ENCODE measurements around the gene CYBA.
A peak's percentile ranks its signal among the peaks of the same experiment; 100 is the strongest.

The CYBA gene

GRCh38 chr16:88650749-88651275 is at the start of gene CYBA:
Gene CYBA, minus strand, starts transcription at chr16:88651053. Its CDS starts 40 bp downstream, at chr16:88651013.
- peak; percentile 90 for DNase-seq

- DNase-seq = no peak
These were observed 49.4 kb upstream of the CYBA start for GRCh38 chr16:88700322-88700635.

- DNase-seq = no peak
These were observed 48.3 kb upstream of the CYBA start for GRCh38 chr16:88699180-88699579.

GRCh38 chr16:88698646-88699045 is 47.8 kb upstream of the CYBA start:
- DNase-seq = no peak

GRCh38 chr16:88697831-88698615 is 47.2 kb upstream of the CYBA start:
- DNase-seq = no peak

- DNase-seq = no peak
These were observed 46.4 kb upstream of the CYBA start for GRCh38 chr16:88697116-88697830.

GRCh38 chr16:88696441-88696840 is 45.6 kb upstream of the CYBA start:
- no peak for DNase-seq

GRCh38 chr16:88695753-88696152 is 44.9 kb upstream of the CYBA start:
- DNase-seq = no peak

- DNase-seq = no peak
These were observed 44.4 kb upstream of the CYBA start for GRCh38 chr16:88695218-88695617.

GRCh38 chr16:88694221-88695087 is 43.6 kb upstream of the CYBA start:
- DNase-seq = no peak

- no peak for DNase-seq
These were observed 42.7 kb upstream of the CYBA start for GRCh38 chr16:88693420-88694177.

- DNase-seq = no peak
These were observed 42.0 kb upstream of the CYBA start for GRCh38 chr16:88692861-88693260.

GRCh38 chr16:88691924-88692560 is 41.2 kb upstream of the CYBA start:
- peak; percentile 48 for DNase-seq

- no peak for DNase-seq
These were observed 40.4 kb upstream of the CYBA start for GRCh38 chr16:88691129-88691813.

GRCh38 chr16:88690341-88691128 is 39.7 kb upstream of the CYBA start:
- DNase-seq = no peak

- no peak for DNase-seq
These were observed 37.3 kb upstream of the CYBA start for GRCh38 chr16:88688013-88688778.

GRCh38 chr16:88687676-88688012 is 36.8 kb upstream of the CYBA start:
- no peak for DNase-seq

GRCh38 chr16:88687254-88687576 is 36.4 kb upstream of the CYBA start:
- no peak for DNase-seq

- peak; percentile 94 for DNase-seq
These were observed 35.8 kb upstream of the CYBA start, which contains the start of gene SNAI3 for GRCh38 chr16:88686439-88687253. Gene SNAI3, minus strand, starts transcription at chr16:88686507. Its CDS starts 101 bp downstream, at chr16:88686406.

Data from stimulated activated CD8-positive, alpha-beta memory T cell treated with anti-CD3 and anti-CD28 coated beads, Interleukin-4, amount 100 ng/mL, for 48 hours (primary cell).